ENCODE results near the gene BCL2L15.
"Not testable (repeated sequence)": the region's sequence is repeated elsewhere in the genome, so short reads cannot be mapped to it uniquely, and the experiment has no call there.

BCL2L15 gene

GRCh38 chr1:113857776-113858175 is 29.6 kb downstream of the BCL2L15 start:
- H3K4me2 ChIP-seq = peak overlapping the region in 4 of 11 experiments; percentile 1 to 86 (median 48); a peak in 2 of 22 replicates
- H3K9ac ChIP-seq = no peak overlapping the region
- H4K20me1 ChIP-seq = no peaks in the 10 kb centered on the region
- no peak for TF ChIP-seq Cebpa-rat (IDR thresholded peaks at IDR 0.05)
- peaks cover 0 to 63% (median 15%) of the 10 kb centered on the region in 11 experiments; a peak in 14 of 22 replicates for H3K36me3 ChIP-seq
- peaks cover 18 to 48% (median 37%) of the 10 kb centered on the region in 10 experiments for H3K4me1 ChIP-seq
- 0 out of 22 replicates have a peak overlapping the region, but pooled peaks of 1 of the 11 experiments have one; percentile 5 for H3K27ac ChIP-seq
- H3K9me3 ChIP-seq (replicated peaks in 1 of 11) = peaks cover 0 to 10% (median 0%) of the 10 kb centered on the region in 11 experiments; a peak in 1 of 22 replicates
- H3K4me3 ChIP-seq = no peak overlapping the region
- no peaks in the 10 kb centered on the region for H3K27me3 ChIP-seq

GRCh38 chr1:113856401-113856790 is 31.0 kb downstream of the BCL2L15 start:
- no peak overlapping the region for H3K27ac ChIP-seq
- H3K27me3 ChIP-seq = no peaks in the 10 kb centered on the region
- H3K4me1 ChIP-seq = peaks cover 18 to 40% (median 34%) of the 10 kb centered on the region in 10 experiments
- H3K9me3 ChIP-seq (replicated peaks in 1 of 11) = peaks cover 0 to 10% (median 0%) of the 10 kb centered on the region in 11 experiments; a peak in 1 of 22 replicates
- H3K9ac ChIP-seq = no peak overlapping the region
- H4K20me1 ChIP-seq = no peaks in the 10 kb centered on the region
- no peak overlapping the region for H3K4me3 ChIP-seq
- no peak for TF ChIP-seq Cebpa-rat (IDR thresholded peaks at IDR 0.05)
- peaks cover 0 to 73% (median 15%) of the 10 kb centered on the region in 11 experiments; a peak in 14 of 22 replicates for H3K36me3 ChIP-seq
- no peak overlapping the region for H3K4me2 ChIP-seq

GRCh38 chr1:113855630-113856400 is 31.6 kb downstream of the BCL2L15 start:
- no peak overlapping the region for H3K4me3 ChIP-seq
- peaks cover 0 to 79% (median 15%) of the 10 kb centered on the region in 11 experiments; a peak in 14 of 22 replicates for H3K36me3 ChIP-seq
- H3K4me2 ChIP-seq = no peak overlapping the region
- peaks cover 0 to 10% (median 0%) of the 10 kb centered on the region in 11 experiments; a peak in 2 of 22 replicates for H3K9me3 ChIP-seq (replicated peaks in 1 of 11)
- peaks cover 18 to 34% (median 28%) of the 10 kb centered on the region in 10 experiments for H3K4me1 ChIP-seq
- H3K9ac ChIP-seq = no peak overlapping the region
- H4K20me1 ChIP-seq = no peaks in the 10 kb centered on the region
- H3K27me3 ChIP-seq = no peaks in the 10 kb centered on the region
- TF ChIP-seq Cebpa-rat (IDR thresholded peaks at IDR 0.05) = no peak
- H3K27ac ChIP-seq = no peak overlapping the region

GRCh38 chr1:113854234-113854633 is 33.1 kb downstream of the BCL2L15 start:
- Histone ChIP-seq H3K36me3 (peaks cover 0 to 94% (median 15%) of the 10 kb centered on the region in 11 experiments; a peak in 15 of 22 replicates), H3K4me3 (no peak overlapping the region), H4K20me1 (no peaks in the 10 kb centered on the region), H3K27me3 (no peaks in the 10 kb centered on the region), H3K9me3 (replicated peaks in 1 of 11) (peaks cover 0 to 10% (median 3%) of the 10 kb centered on the region in 11 experiments; a peak in 7 of 22 replicates), H3K9ac (no peak overlapping the region), H3K4me1 (peaks cover 8 to 20% (median 15%) of the 10 kb centered on the region in 10 experiments), H3K27ac (no peak overlapping the region), H3K4me2 (no peak overlapping the region)
- TF ChIP-seq Cebpa-rat (IDR thresholded peaks at IDR 0.05) = no peak

- not testable (repeated sequence) for H3K4me1 ChIP-seq, H3K4me2 ChIP-seq, H3K27ac ChIP-seq, H3K9ac ChIP-seq, H4K20me1 ChIP-seq, H3K27me3 ChIP-seq, H3K4me3 ChIP-seq
- H3K36me3 ChIP-seq = peaks cover 0 to 93% (median 23%) of the 10 kb centered on the region in 11 experiments; a peak in 17 of 22 replicates
- H3K9me3 ChIP-seq (replicated peaks in 1 of 11) = peaks cover 0 to 17% (median 5%) of the 10 kb centered on the region in 11 experiments; a peak in 15 of 22 replicates
Measured at GRCh38 chr1:113852694-113853093, 34.7 kb downstream of the BCL2L15 start.

GRCh38 chr1:113850127-113850796 is 37.1 kb downstream of the BCL2L15 start:
- peak overlapping the region in 2 of 11 experiments; percentile 12 to 24; a peak in 1 of 22 replicates for H3K4me2 ChIP-seq
- peaks cover 2 to 28% (median 12%) of the 10 kb centered on the region in 11 experiments; a peak in 17 of 22 replicates for H3K9me3 ChIP-seq (replicated peaks in 1 of 11)
- no peak for TF ChIP-seq Cebpa-rat (IDR thresholded peaks at IDR 0.05)
- H3K36me3 ChIP-seq = peaks cover 0 to 89% (median 18%) of the 10 kb centered on the region in 11 experiments; a peak in 15 of 22 replicates
- H3K27me3 ChIP-seq = no peaks in the 10 kb centered on the region
- peaks cover 0 to 7% (median 1%) of the 10 kb centered on the region in 10 experiments; a peak in 2 of 20 replicates for H3K4me1 ChIP-seq
- H3K9ac ChIP-seq = no peak overlapping the region
- H3K27ac ChIP-seq = no peak overlapping the region
- H3K4me3 ChIP-seq = no peak overlapping the region
- no peaks in the 10 kb centered on the region for H4K20me1 ChIP-seq

- Histone ChIP-seq H3K36me3 (peaks cover 0 to 81% (median 12%) of the 10 kb centered on the region in 11 experiments; a peak in 15 of 22 replicates), H3K27ac (no peak overlapping the region), H4K20me1 (no peaks in the 10 kb centered on the region), H3K4me3 (no peak overlapping the region), H3K27me3 (no peaks in the 10 kb centered on the region), H3K9me3 (replicated peaks in 1 of 11) (peaks cover 2 to 28% (median 12%) of the 10 kb centered on the region in 11 experiments; a peak in 17 of 22 replicates), H3K4me2 (no peak overlapping the region), H3K4me1 (peaks cover 0 to 7% (median 1%) of the 10 kb centered on the region in 10 experiments; a peak in 2 of 20 replicates), H3K9ac (no peak overlapping the region)
- TF ChIP-seq Cebpa-rat (IDR thresholded peaks at IDR 0.05) = no peak
Measured at GRCh38 chr1:113849072-113849471, 38.3 kb downstream of the BCL2L15 start.

- Histone ChIP-seq H3K4me3 (no peak overlapping the region), H3K9me3 (replicated peaks in 1 of 11) (peaks cover 2 to 30% (median 21%) of the 10 kb centered on the region in 11 experiments; a peak in 17 of 22 replicates), H3K4me1 (peaks cover 0 to 7% (median 1%) of the 10 kb centered on the region in 10 experiments; a peak in 2 of 20 replicates), H3K4me2 (no peak overlapping the region), H3K27ac (no peak overlapping the region), H3K27me3 (no peaks in the 10 kb centered on the region), H3K9ac (no peak overlapping the region), H3K36me3 (peaks cover 0 to 80% (median 12%) of the 10 kb centered on the region in 11 experiments; a peak in 16 of 22 replicates), H4K20me1 (no peaks in the 10 kb centered on the region)
- no peak for TF ChIP-seq Cebpa-rat (IDR thresholded peaks at IDR 0.05)
Measured at GRCh38 chr1:113846391-113847035, 40.9 kb downstream of the BCL2L15 start.

Measured in BLaER1 treated with 17β-estradiol and CSF1 and Interleukin-3, amounts not matched to agents 10 nM and 100 nM (cell line).